Ishikawa (cell line): ENCODE results near the gene IPPK.

Experiments used
- CEBPB ChIP-seq: IDR thresholded peaks from 2 replicates; pipeline ENCODE4 v1.6.1; 2012
- CREB1 ChIP-seq: IDR thresholded peaks from 2 replicates; pipeline ENCODE4 v1.6.1; 2012; ENCODE audit warnings: low read depth
- EGR1 ChIP-seq: IDR thresholded peaks from 2 replicates; pipeline ENCODE4 v1.6.1; 2012
- EP300 ChIP-seq: IDR thresholded peaks from 2 replicates; pipeline ENCODE4 v1.6.1; 2012; ENCODE audit warnings: borderline replicate concordance
- FOXM1 ChIP-seq: IDR thresholded peaks from 2 replicates; pipeline ENCODE4 v1.6.1; 2012; ENCODE audit warnings: low read depth, borderline replicate concordance
- NFIC ChIP-seq: IDR thresholded peaks from 2 replicates; pipeline ENCODE4 v1.6.1; 2012
- RAD21 ChIP-seq: IDR thresholded peaks from 2 replicates; pipeline ENCODE4 v1.6.1; 2012; ENCODE audit warnings: low read depth
- TAF1 ChIP-seq: IDR thresholded peaks from 2 replicates; pipeline ENCODE4 v1.6.1; 2012; ENCODE audit warnings: low read depth, mild to moderate bottlenecking
- TCF12 ChIP-seq: IDR thresholded peaks from 2 replicates; pipeline ENCODE4 v1.6.1; 2012; ENCODE audit warnings: low read depth
- YY1 ChIP-seq: IDR thresholded peaks from 2 replicates; pipeline ENCODE4 v1.6.1; 2012; ENCODE audit warnings: low read depth
- ZBTB7A ChIP-seq: IDR thresholded peaks from 2 replicates; pipeline ENCODE4 v1.6.1; 2012; ENCODE audit warnings: low read depth
- TF ChIP-seq, protein P1 (sequence below): IDR thresholded peaks from 2 replicates; pipeline ENCODE4 v1.6.1; 2012; ENCODE audit warnings: low read depth, mild to moderate bottlenecking
- TF ChIP-seq, protein P2 (sequence below): IDR thresholded peaks from 2 replicates; pipeline ENCODE4 v1.6.1; 2012
- TF ChIP-seq, protein P3 (sequence below): IDR thresholded peaks from 2 replicates; pipeline ENCODE4 v1.6.1; 2012

IPPK gene

DNA sequence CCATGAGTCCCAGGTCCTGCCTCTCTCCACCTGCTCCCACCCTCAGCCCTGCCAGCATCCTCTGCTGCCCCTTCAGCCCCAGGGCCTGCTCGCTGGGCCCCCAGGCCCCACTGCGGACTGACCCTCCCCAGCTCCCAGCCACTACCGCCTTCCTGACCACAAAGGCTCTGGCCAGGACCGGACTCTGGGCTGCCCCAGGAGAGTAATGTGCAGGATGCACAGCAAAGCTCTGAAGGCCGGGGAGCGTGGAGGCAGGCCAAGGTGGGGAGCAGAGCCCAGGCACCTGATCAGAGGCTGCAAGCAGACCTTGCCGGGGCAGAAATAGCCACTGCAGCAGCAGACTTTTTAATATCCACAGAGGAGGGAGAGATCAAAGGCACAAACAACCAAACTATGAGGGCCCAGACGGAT is 27.9 kb downstream of the IPPK start:
- no peak for TF ChIP-seq CREB1
- no peak for TF ChIP-seq EP300
- TF ChIP-seq TCF12: no peak
- TF ChIP-seq YY1: no peak
- TF ChIP-seq EGR1: no peak
- no peak for TF ChIP-seq ZBTB7A

DNA sequence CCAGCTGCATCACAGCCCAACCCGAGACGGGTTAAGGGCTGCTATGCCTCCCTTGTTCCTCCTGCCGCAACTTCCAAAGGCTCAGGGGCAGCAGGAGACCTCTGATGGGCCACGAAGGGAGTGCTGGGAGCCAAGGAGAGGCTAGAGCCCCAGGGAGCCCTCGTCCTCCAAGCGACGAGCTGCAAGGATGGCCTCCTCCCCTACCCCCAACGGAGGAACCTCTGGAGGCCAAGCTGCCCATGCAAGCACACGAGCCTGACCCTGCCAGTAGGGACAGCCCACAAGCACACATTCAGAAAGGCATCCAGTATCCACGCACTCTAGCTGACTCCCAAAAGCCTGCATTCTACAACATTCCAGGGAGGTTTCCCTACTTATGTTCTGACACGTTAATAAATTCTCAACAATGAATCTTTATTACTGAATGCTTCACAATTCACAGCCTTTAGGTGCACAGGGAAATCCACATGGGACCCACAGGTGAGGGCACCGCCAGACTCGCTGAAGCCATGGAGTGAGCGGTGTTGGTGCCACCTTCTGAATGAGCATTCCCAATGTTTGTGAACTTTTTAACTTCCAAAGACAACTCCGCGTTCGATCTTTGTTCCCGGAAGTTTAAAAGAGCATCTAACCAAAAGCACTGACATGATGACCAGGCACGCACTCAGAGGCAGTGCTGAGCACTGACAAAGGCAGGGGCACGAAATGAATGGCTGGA is 28.7 kb downstream of the IPPK start:
- TF ChIP-seq, protein P1, sequence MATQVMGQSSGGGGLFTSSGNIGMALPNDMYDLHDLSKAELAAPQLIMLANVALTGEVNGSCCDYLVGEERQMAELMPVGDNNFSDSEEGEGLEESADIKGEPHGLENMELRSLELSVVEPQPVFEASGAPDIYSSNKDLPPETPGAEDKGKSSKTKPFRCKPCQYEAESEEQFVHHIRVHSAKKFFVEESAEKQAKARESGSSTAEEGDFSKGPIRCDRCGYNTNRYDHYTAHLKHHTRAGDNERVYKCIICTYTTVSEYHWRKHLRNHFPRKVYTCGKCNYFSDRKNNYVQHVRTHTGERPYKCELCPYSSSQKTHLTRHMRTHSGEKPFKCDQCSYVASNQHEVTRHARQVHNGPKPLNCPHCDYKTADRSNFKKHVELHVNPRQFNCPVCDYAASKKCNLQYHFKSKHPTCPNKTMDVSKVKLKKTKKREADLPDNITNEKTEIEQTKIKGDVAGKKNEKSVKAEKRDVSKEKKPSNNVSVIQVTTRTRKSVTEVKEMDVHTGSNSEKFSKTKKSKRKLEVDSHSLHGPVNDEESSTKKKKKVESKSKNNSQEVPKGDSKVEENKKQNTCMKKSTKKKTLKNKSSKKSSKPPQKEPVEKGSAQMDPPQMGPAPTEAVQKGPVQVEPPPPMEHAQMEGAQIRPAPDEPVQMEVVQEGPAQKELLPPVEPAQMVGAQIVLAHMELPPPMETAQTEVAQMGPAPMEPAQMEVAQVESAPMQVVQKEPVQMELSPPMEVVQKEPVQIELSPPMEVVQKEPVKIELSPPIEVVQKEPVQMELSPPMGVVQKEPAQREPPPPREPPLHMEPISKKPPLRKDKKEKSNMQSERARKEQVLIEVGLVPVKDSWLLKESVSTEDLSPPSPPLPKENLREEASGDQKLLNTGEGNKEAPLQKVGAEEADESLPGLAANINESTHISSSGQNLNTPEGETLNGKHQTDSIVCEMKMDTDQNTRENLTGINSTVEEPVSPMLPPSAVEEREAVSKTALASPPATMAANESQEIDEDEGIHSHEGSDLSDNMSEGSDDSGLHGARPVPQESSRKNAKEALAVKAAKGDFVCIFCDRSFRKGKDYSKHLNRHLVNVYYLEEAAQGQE: no peak
- TF ChIP-seq, protein P2, sequence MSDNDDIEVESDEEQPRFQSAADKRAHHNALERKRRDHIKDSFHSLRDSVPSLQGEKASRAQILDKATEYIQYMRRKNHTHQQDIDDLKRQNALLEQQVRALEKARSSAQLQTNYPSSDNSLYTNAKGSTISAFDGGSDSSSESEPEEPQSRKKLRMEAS: no peak
- TF ChIP-seq EP300: no peak
- no peak for TF ChIP-seq ZBTB7A
- TF ChIP-seq RAD21: no peak
- no peak for TF ChIP-seq YY1
- no peak for TF ChIP-seq TCF12
- no peak for TF ChIP-seq EGR1

DNA sequence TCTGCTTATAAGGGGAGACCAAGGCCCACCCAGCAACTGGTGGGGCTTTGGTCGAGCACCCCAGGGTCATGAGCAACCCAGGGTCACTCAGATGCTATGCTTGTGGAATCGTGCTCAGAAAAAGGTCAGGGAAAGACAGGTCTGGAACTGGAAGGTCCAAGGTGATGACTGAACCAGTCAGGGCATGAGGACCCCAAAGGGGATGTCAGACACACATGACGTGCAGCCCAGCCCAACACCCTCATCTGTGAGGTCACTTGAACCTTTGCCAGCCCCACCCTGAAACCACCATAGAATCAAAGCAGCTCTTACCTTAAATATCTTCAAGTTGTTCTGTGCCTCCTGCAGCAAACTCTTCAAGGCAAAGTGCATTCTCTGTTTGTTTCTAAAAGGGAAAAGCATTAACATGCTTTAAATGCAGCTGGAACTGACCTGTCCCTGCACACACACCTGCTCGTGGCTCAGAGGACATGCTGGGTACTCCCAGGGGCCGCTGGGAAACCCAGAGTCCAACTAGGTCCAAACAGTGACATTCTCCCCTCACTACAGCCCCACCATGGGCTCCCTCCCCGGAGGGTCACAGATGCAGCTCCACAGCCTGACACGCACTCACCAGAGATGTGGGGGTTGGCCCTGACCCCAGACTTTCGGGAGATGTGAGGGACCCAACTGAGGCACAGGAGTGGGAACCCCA is 29.4 kb downstream of the IPPK start:
- no peak for TF ChIP-seq CREB1
- no peak for TF ChIP-seq RAD21
- no peak for TF ChIP-seq YY1
- TF ChIP-seq, protein P1: no peak
- TF ChIP-seq, protein P2: no peak
- no peak for TF ChIP-seq ZBTB7A
- TF ChIP-seq FOXM1: no peak
- TF ChIP-seq TAF1: no peak

DNA sequence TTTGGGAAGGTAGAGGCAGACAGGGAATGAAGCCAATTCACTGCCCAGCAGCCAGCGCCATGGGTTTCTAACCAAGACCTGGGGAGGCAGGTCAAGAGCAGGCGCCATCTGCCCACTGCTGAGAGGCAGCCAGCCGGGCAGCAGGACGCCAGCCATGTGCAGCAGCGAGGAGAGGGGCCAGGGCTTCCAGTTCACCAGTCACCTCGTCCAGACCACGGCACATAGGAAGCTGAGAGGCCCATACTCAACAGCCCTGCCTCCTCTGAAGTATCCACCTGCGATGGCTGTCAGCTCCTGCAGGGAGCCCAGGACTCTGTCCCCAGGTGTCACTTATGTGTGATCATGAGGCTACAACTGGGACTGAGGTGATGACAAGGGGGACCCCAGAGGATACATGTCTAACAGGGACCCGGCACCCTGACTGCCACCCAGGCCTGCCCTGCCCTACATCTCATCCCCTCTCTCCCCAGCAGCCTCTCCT is 30.1 kb downstream of the IPPK start:
- TF ChIP-seq NFIC (no peak), YY1 (no peak), EGR1 (no peak), RAD21 (no peak), TAF1 (no peak)
- TF ChIP-seq, protein P3, sequence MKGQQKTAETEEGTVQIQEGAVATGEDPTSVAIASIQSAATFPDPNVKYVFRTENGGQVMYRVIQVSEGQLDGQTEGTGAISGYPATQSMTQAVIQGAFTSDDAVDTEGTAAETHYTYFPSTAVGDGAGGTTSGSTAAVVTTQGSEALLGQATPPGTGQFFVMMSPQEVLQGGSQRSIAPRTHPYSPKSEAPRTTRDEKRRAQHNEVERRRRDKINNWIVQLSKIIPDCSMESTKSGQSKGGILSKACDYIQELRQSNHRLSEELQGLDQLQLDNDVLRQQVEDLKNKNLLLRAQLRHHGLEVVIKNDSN: no peak
- TF ChIP-seq, protein P2: no peak

DNA sequence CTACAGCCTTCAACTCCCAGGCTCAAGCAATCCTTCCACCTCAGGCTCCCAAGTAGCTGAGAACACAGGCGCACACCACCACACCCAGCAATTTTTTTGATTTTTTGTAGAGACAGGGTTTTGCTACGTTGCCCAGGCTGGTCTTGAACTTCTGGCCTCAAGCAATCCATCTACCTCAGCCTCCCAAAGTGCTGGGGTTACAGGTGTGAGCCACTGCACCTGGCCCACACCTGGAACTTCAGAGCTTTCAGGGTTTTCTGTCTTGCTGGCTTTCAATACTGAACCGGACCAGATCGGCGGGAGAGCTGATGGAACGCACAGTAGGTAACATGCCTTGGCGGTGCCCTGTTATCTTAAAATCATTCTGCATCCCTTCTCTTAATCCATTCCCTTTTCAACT is 30.8 kb downstream of the IPPK start:
- TF ChIP-seq FOXM1 (no peak), ZBTB7A (no peak), CEBPB (no peak), NFIC (no peak)
- TF ChIP-seq, protein P3: no peak
- TF ChIP-seq, protein P2: no peak

DNA sequence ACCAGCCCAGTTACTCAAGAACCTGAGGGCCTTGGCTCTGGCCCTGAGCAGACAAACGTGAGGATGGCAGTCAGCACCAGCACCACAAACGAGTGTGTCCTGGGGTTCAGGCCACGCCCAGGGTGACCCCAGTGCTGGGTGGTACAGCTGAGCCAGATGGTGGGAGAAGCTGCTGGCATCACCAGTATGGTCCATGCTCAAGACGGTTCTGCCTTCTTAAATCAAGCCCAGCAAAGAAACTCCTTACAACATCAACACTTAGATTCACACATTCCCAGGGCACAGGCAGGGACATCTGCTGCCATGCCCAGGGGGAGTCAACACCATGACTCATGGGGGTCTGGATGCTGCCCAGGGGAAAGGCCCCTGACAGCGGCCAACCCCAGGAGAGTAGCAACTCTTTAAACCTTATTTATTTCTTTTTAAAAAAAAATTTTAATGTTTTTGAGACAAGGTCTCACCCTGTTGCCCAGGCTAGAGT is 31.3 kb downstream of the IPPK start:
- no peak for TF ChIP-seq ZBTB7A
- TF ChIP-seq TCF12: no peak
- no peak for TF ChIP-seq RAD21
- no peak for TF ChIP-seq EP300
- TF ChIP-seq FOXM1: no peak
- TF ChIP-seq TAF1: no peak
- TF ChIP-seq, protein P3: no peak
